B cell (primary cell): ENCODE measurements around the gene MX1. TPM values are rescaled to one million over a fixed set of nuclear protein-coding genes. Genes with fewer than 3 reads are reported as not detected.

Experiments
- ATAC-seq: fragments of 200-7000 bp; cut with Tn5 transposase; one replicate; pipeline ENCODE4 v1.10.0; 2021; ENCODE audit warnings: low read depth, mild to moderate bottlenecking, moderate number of reproducible peaks, moderate library complexity
- CTCF ChIA-PET: fragments of 350-600 bp; sonication (Branson Sonifier 250); formaldehyde crosslinking; loops from one replicate; lab custom pipeline; 2021; ENCODE audit warnings: antibody characterized with exemption, inconsistent platforms; lab: Charles Lee
- POLR2A ChIA-PET: fragments of 350-600 bp; sonication (Branson Sonifier 250); formaldehyde crosslinking; loops from one replicate; lab custom pipeline; 2021; ENCODE audit warnings: antibody characterized with exemption; lab: Charles Lee
- DNase-seq: peaks from one replicate; pipeline ENCODE4 v3.0.0; 2013
- H2AFZ ChIP-seq: 2 replicates; pipeline ENCODE4 v1.6.1; 2012; ENCODE audit warnings: mild to moderate bottlenecking, low read depth, low read length; ENCODE audit not compliant: insufficient read depth, poor library complexity, severe bottlenecking
- H3K27ac ChIP-seq, 2 donors: 1 replicate in 1 of 2; 2 replicates in 1 of 2; pipeline ENCODE4 v1.5.1; 2012 to 2013; ENCODE audit warnings: low read length in 2 of 2, mild to moderate bottlenecking in 2 of 2, moderate library complexity in 1 of 2
- H3K27me3 ChIP-seq, 4 experiments: fragments of 200-600 bp in 1 of 4; sonication (generic) in 1 of 4; replicated peaks in 1 of 4; 1 replicate in 2 of 4; 2 replicates in 2 of 4; pipeline versions ENCODE4 v1.6.1 to v1.7.0; 2013 to 2016; ENCODE audit warnings: low read length in 3 of 4, mild to moderate bottlenecking in 2 of 4, mixed read lengths in 1 of 4, moderate library complexity in 1 of 4; ENCODE audit not compliant: insufficient read depth in 4 of 4, control insufficient read depth in 3 of 4; ENCODE audit errors: control extremely low read depth in 1 of 4
- H3K36me3 ChIP-seq, 2 experiments: replicated peaks in 1 of 2; 1 replicate in 1 of 2; 2 replicates in 1 of 2; pipeline versions ENCODE4 v1.6.1 to v1.7.1; 2013; ENCODE audit warnings: low read length in 1 of 2; ENCODE audit not compliant: insufficient read depth in 2 of 2, control insufficient read depth in 1 of 2; ENCODE audit errors: control extremely low read depth in 1 of 2, extremely low read depth in 1 of 2
- H3K4me1 ChIP-seq, 2 donors: fragments of 200-600 bp in 1 of 2; sonication (generic) in 1 of 2; 1 replicate in 1 of 2; 2 replicates in 1 of 2; pipeline versions ENCODE4 v1.5.1 to v1.6.1; 2013 to 2017; ENCODE audit warnings: low read length in 2 of 2; ENCODE audit not compliant: control insufficient read depth in 2 of 2, insufficient read depth in 2 of 2
- H3K4me2 ChIP-seq: replicated peaks from 2 replicates; pipeline ENCODE3; 2012; ENCODE audit warnings: mild to moderate bottlenecking, low read depth, low read length; ENCODE audit not compliant: poor library complexity, severe bottlenecking
- H3K4me3 ChIP-seq, 5 experiments: fragments of 200-600 bp in 1 of 5; sonication (generic) in 1 of 5; 1 replicate in 3 of 5; 2 replicates in 2 of 5; pipeline versions ENCODE4 v1.5.1 to v1.7.0; 2011 to 2016; ENCODE audit warnings: low read length in 4 of 5, mild to moderate bottlenecking in 4 of 5, low read depth in 2 of 5, control low read depth in 1 of 5, moderate library complexity in 1 of 5; ENCODE audit not compliant: insufficient read depth in 1 of 5; ENCODE audit errors: control extremely low read depth in 1 of 5, extremely low read depth in 1 of 5
- H3K79me2 ChIP-seq: fragments of 200-600 bp; sonication (generic); one replicate; pipeline ENCODE4 v1.6.0; 2016; ENCODE audit warnings: low read length; ENCODE audit not compliant: control insufficient read depth, insufficient read depth
- H3K9ac ChIP-seq: fragments of 200-600 bp; sonication (generic); 2 replicates; pipeline ENCODE4 v1.6.1; 2017; ENCODE audit warnings: mild to moderate bottlenecking, low read length, moderate library complexity
- H3K9me3 ChIP-seq, 3 donors: one replicate each; pipeline versions ENCODE4 v1.6.1 to v1.7.1; 2013; ENCODE audit warnings: low read length in 2 of 3; ENCODE audit not compliant: control insufficient read depth in 2 of 3, insufficient read depth in 1 of 3; ENCODE audit errors: control extremely low read depth in 1 of 3
- H4K20me1 ChIP-seq: 2 replicates; pipeline ENCODE4 v1.6.0; 2012; ENCODE audit warnings: mild to moderate bottlenecking, low read length; ENCODE audit not compliant: insufficient read depth, control insufficient read depth, poor library complexity, severe bottlenecking
- H3K27ac Mint-ChIP-seq: one replicate; pipeline ENCODE4 v1.8.0; 2021; ENCODE audit warnings: mixed read lengths
- H3K27me3 Mint-ChIP-seq: one replicate; pipeline ENCODE4 v1.8.0; 2021; ENCODE audit warnings: mixed read lengths
- H3K4me1 Mint-ChIP-seq: one replicate; pipeline ENCODE4 v1.8.0; 2021; ENCODE audit warnings: mixed read lengths
- H3K4me3 Mint-ChIP-seq: one replicate; pipeline ENCODE4 v1.8.0; 2021; ENCODE audit warnings: mixed read lengths
- H3K9me3 Mint-ChIP-seq: one replicate; pipeline ENCODE4 v1.8.0; 2022; ENCODE audit warnings: mixed read lengths; ENCODE audit not compliant: insufficient read depth
- CTCF ChIP-seq: fragments of 200-600 bp; IDR thresholded peaks from one replicate; pipeline ENCODE4 v1.8.0; 2022; ENCODE audit warnings: antibody characterized with exemption, mild to moderate bottlenecking
- EZH2 ChIP-seq: IDR thresholded peaks from 2 replicates; pipeline ENCODE4 v1.6.1; 2012; ENCODE audit warnings: borderline replicate concordance, low read depth, mild to moderate bottlenecking, moderate library complexity, low read length; ENCODE audit not compliant: insufficient read depth, poor library complexity, severe bottlenecking
- WGBS: methylation state at CpG from one replicate; pipeline ENCODE4 v1.1.5; 2013; ENCODE audit warnings: missing lambda C conversion rate; ENCODE audit not compliant: insufficient coverage; 5-methylcytosine and 5-hydroxymethylcytosine counted together
- intact Hi-C: fragments of 100-400 bp; cut with micrococcal nuclease; formaldehyde crosslinking; loops from one replicate; pipeline ENCODE4 v1.10.0; 2022
- polyA plus RNA-seq: library from polyadenylated mRNA; depleted of rRNA; stranded (reverse); fragments of >200 nt; gene quantifications from 2 replicates; pipeline ENCODE4 v1.2.3, GENCODE V29; 2012
- total RNA-seq, 2 donors: library from RNA; stranded (reverse); fragments of 120-200 nt in 1 of 2; gene quantifications; 1 replicate in 1 of 2; 2 replicates in 1 of 2; pipeline versions ENCODE4 v1.2.3 to v1.2.4, GENCODE V29; 2013 to 2022

The MX1 gene
- total and polyA plus RNA-seq, 2 donors (not counting 1 experiment from before 2014, with no cell fraction given) = 57.6 to 62.9 TPM

- peaks cover 0 to 7% (median 2%) of the 10 kb centered on the region in 4 experiments for H3K27me3 ChIP-seq
These were observed 61.0 kb downstream of the MX1 start for GRCh38 chr21:41487082-41487481.

GRCh38 chr21:41488080-41488479, 62.0 kb downstream of the MX1 start:
- H3K4me1 Mint-ChIP-seq = no peaks in the 10 kb centered on the region
- H3K27me3 Mint-ChIP-seq = peaks cover 28% of the 10 kb centered on the region
- H3K4me2 ChIP-seq = no peak overlapping the region
- WGBS = 90% methylated on average over 11 of the region's 14 CpGs
- CTCF ChIA-PET = no interaction called here
- TF ChIP-seq CTCF (no peak), EZH2 (no peak)
- intact Hi-C loops = no loop called here
- H4K20me1 ChIP-seq = no peaks in the 10 kb centered on the region
- peaks cover 0 to 7% (median 0%) of the 10 kb centered on the region in 4 experiments for H3K27me3 ChIP-seq
- no peaks in the 10 kb centered on the region for H3K36me3 ChIP-seq
- H3K79me2 ChIP-seq = no peaks in the 10 kb centered on the region
- no peak overlapping the region for H3K4me3 ChIP-seq
- DNase-seq (no peak), ATAC-seq (no peak)
- H3K4me1 ChIP-seq = no peaks in the 10 kb centered on the region
- H3K9me3 ChIP-seq = no peaks in the 10 kb centered on the region
- H3K27ac ChIP-seq = no peak overlapping the region
- H3K27ac Mint-ChIP-seq = no peak overlapping the region
- POLR2A ChIA-PET = no interaction called here
- H3K9ac ChIP-seq = no peak overlapping the region
- no peak overlapping the region for H2AFZ ChIP-seq
- H3K4me3 Mint-ChIP-seq = no peak overlapping the region
- no peaks in the 10 kb centered on the region for H3K9me3 Mint-ChIP-seq

More at GRCh38 chr21:41487082-41487481, 61.0 kb downstream of the MX1 start:
- H3K27ac Mint-ChIP-seq = no peak overlapping the region
- no peak overlapping the region for H3K4me3 Mint-ChIP-seq
- intact Hi-C loops = no loop called here
- DNase-seq (no peak), ATAC-seq (no peak)
- no peak overlapping the region for H3K4me2 ChIP-seq
- no peaks in the 10 kb centered on the region for H4K20me1 ChIP-seq
- H3K27me3 Mint-ChIP-seq = peaks cover 30% of the 10 kb centered on the region
- H3K9me3 ChIP-seq = no peaks in the 10 kb centered on the region
- no peak for TF ChIP-seq EZH2
- no peak for TF ChIP-seq CTCF
- H3K9ac ChIP-seq = no peak overlapping the region
- no peak overlapping the region for H3K4me3 ChIP-seq
- no peaks in the 10 kb centered on the region for H3K4me1 ChIP-seq
- ChIA-PET CTCF (no interaction called here), POLR2A (no interaction called here)
- no peaks in the 10 kb centered on the region for H3K79me2 ChIP-seq
- peaks cover 5% of the 10 kb centered on the region for H3K4me1 Mint-ChIP-seq
- WGBS = 100% methylated on average over 1 of the region's 6 CpGs
- no peaks in the 10 kb centered on the region for H3K36me3 ChIP-seq
- H2AFZ ChIP-seq = no peak overlapping the region
- H3K9me3 Mint-ChIP-seq = no peaks in the 10 kb centered on the region
- no peak overlapping the region for H3K27ac ChIP-seq
